Measurements from ENCODE around the gene KLRD1. TPM values are rescaled to one million over a fixed set of nuclear protein-coding genes. Genes with fewer than 3 reads are reported as not detected.

KLRD1 gene
- total and polyA plus RNA-seq, 2 of the 4 experiments (the other 2 are of a cell fraction), result under 0.01 TPM

- no peaks in the 10 kb centered on the region for H3K4me1 ChIP-seq (ENCODE audit: control insufficient read depth, insufficient read depth, low read length)
- no peak overlapping the region for H2BK5ac ChIP-seq (ENCODE audit: low read depth, low read length, poor library complexity, severe bottlenecking)
- no peak overlapping the region for H2AK5ac ChIP-seq (ENCODE audit: low read depth, low read length)
- H3K36me3 ChIP-seq (ENCODE audit: control insufficient read depth, insufficient read depth, low read length), result no peaks in the 10 kb centered on the region
- no peak for ATAC-seq (ENCODE audit: low read depth)
- no TSS peak for BruUV-seq (replicated peaks)
- H3K14ac ChIP-seq (replicated peaks; ENCODE audit: low read depth, low read length), result no peak overlapping the region
- H3K4ac ChIP-seq (ENCODE audit: low read depth, low read length), result no peak overlapping the region
- DNase-seq, result no peak
- CTCF ChIA-PET, result no interaction called here
- no peak overlapping the region for H3K4me2 ChIP-seq (ENCODE audit: low read depth, low read length)
- no peak overlapping the region for H4K8ac ChIP-seq (ENCODE audit: low read depth in 2 of 2, low read length in 2 of 2)
- no CpG with 5 or more reads among the region's 4 CpGs for WGBS, 2 experiments (ENCODE audit: extremely low coverage in 2 of 2, insufficient read length in 1 of 2)
- no peaks in the 10 kb centered on the region for H3K79me1 ChIP-seq (ENCODE audit: low read depth in 1 of 2, low read length in 2 of 2)
- H2BK15ac ChIP-seq (ENCODE audit: low read depth, low read length), result no peak overlapping the region
- H3K27me3 ChIP-seq (ENCODE audit: control insufficient read depth, insufficient read depth, low read length), result peaks cover 14% of the 10 kb centered on the region; the same call in 1 of the 2 replicates
- no peak overlapping the region for H3K23ac ChIP-seq (ENCODE audit: low read depth, low read length)
- no peak overlapping the region for H2BK20ac ChIP-seq (ENCODE audit: low read depth, low read length)
- H4K20me1 ChIP-seq (ENCODE audit: insufficient read depth, low read length), result no peaks in the 10 kb centered on the region
- H2BK120ac ChIP-seq (ENCODE audit: low read depth, low read length), result no peak overlapping the region
- H2AFZ ChIP-seq (replicated peaks; ENCODE audit: low read length, poor library complexity), result no peak overlapping the region
- no peaks in the 10 kb centered on the region for H3K9me1 ChIP-seq (ENCODE audit: insufficient read depth, low read length)
- no peak overlapping the region for H3K18ac ChIP-seq (ENCODE audit: low read depth, low read length)
- H2AK9ac ChIP-seq (replicated peaks; ENCODE audit: low read depth, low read length, poor library complexity), result no peak overlapping the region
- H4K91ac ChIP-seq (ENCODE audit: insufficient read depth, low read depth, low read length), result no peak overlapping the region
- TF ChIP-seq MAFK (IDR thresholded peaks at IDR 0.05; ENCODE audit: low read depth, low read length) (no peak), CEBPB (IDR thresholded peaks at IDR 0.05; ENCODE audit: low read depth, low read length) (no peak), CHD1 (IDR thresholded peaks at IDR 0.05; ENCODE audit: low read depth, low read length) (no peak), CTCF (conservative IDR thresholded peaks at IDR 0.05; ENCODE audit: low read depth, low read length) (no peak), RAD21 (IDR thresholded peaks at IDR 0.05; ENCODE audit: low read length) (no peak), FOS (IDR thresholded peaks at IDR 0.05; ENCODE audit: low read depth, low read length) (no peak), BHLHE40 (IDR thresholded peaks at IDR 0.05; ENCODE audit: low read depth, low read length) (no peak), MXI1 (IDR thresholded peaks at IDR 0.05; ENCODE audit: borderline replicate concordance, low read depth, low read length) (no peak), POLR2A (IDR thresholded peaks at IDR 0.05; ENCODE audit: low read depth, low read length) (no peak), MAZ (IDR thresholded peaks at IDR 0.05; ENCODE audit: borderline replicate concordance, low read depth, low read length) (no peak), NFE2L2 (IDR thresholded peaks at IDR 0.05; ENCODE audit: low read depth, low read length) (no peak), RCOR1 (IDR thresholded peaks at IDR 0.05; ENCODE audit: insufficient replicate concordance, low read length) (no peak), SMC3 (IDR thresholded peaks at IDR 0.05; ENCODE audit: low read depth, low read length) (no peak), RFX5 (IDR thresholded peaks at IDR 0.05; ENCODE audit: low read depth, low read length) (no peak), USF2 (IDR thresholded peaks at IDR 0.05; ENCODE audit: low read depth, low read length) (no peak), ELK1 (IDR thresholded peaks at IDR 0.05; ENCODE audit: borderline replicate concordance, low read depth, low read length) (no peak)
- H3K4me3 ChIP-seq (ENCODE audit: insufficient read depth, low read depth, low read length), result no peak overlapping the region
- no peak overlapping the region for H3K56ac ChIP-seq (ENCODE audit: extremely low read depth, insufficient read depth, low read length)
- H3K27ac ChIP-seq (ENCODE audit: insufficient read depth, low read length), result no peak overlapping the region
- in situ Hi-C loops (cut with MboI; ENCODE audit: low sequenced_read_pairs), result no loop called here
- no peak overlapping the region for H4K5ac ChIP-seq (ENCODE audit: low read depth, low read length)
- H3K9me3 ChIP-seq (ENCODE audit: control insufficient read depth, insufficient read depth, low read length), result no peaks in the 10 kb centered on the region
- dilution Hi-C loops (cut with HindIII; ENCODE audit: low sequenced_read_pairs, unreplicated experiment), result no loop called here
- POLR2A ChIA-PET (ENCODE audit: unreplicated experiment), result no interaction called here
- H3K9ac ChIP-seq (ENCODE audit: low read depth, low read length), result no peak overlapping the region
- intact Hi-C loops (cut with micrococcal nuclease), result no loop called here
Measured at GRCh38 chr12:10293151-10293550, 14.5 kb upstream of the KLRD1 start.
